Keratinocyte (primary cell): Measurements from ENCODE around the gene CMIP. TPM values are rescaled to one million over a fixed set of nuclear protein-coding genes. Genes with fewer than 3 reads are reported as not detected.

Source experiments
- DNase-seq: peaks from one replicate; pipeline ENCODE4 v3.0.0-alpha.2; 2011; ENCODE audit warnings: low read depth, missing footprints, low spot score
- FAIRE-seq: peaks from 2 replicates; lab custom pipeline; 2011; peaks lifted over from hg19 to GRCh38; lab: Jason Lieb, UNC
- H2AFZ ChIP-seq: 2 replicates; pipeline ENCODE4 v1.6.0; 2012; ENCODE audit warnings: low read length, control low read depth, inconsistent platforms; ENCODE audit not compliant: control insufficient read depth
- H3K27ac ChIP-seq: 2 replicates; pipeline ENCODE4 v1.5.1; 2011; ENCODE audit warnings: low read length; ENCODE audit not compliant: control insufficient read depth, insufficient read depth
- H3K27me3 ChIP-seq: 3 replicates; pipeline ENCODE4 v1.6.0; 2011; ENCODE audit warnings: low read length; ENCODE audit not compliant: control insufficient read depth, insufficient read depth; ENCODE audit errors: extremely low read depth
- H3K36me3 ChIP-seq, 2 experiments: 2 replicates in 1 of 2; 3 replicates in 1 of 2; pipeline ENCODE4 v1.5.1; 2011; ENCODE audit warnings: low read length in 2 of 2, mild to moderate bottlenecking in 1 of 2; ENCODE audit not compliant: control insufficient read depth in 2 of 2, insufficient read depth in 2 of 2; ENCODE audit errors: extremely low read depth in 1 of 2
- H3K4me1 ChIP-seq: 3 replicates; pipeline ENCODE4 v1.5.1; 2011; ENCODE audit warnings: low read length; ENCODE audit not compliant: control insufficient read depth, insufficient read depth; ENCODE audit errors: extremely low read depth
- H3K4me2 ChIP-seq: 3 replicates; pipeline ENCODE4 v1.6.0; 2011; ENCODE audit warnings: low read depth, low read length; ENCODE audit not compliant: control insufficient read depth, insufficient read depth; ENCODE audit errors: extremely low read depth
- H3K4me3 ChIP-seq, 3 experiments: fragments of 200-600 bp in 1 of 3; sonication (generic) in 1 of 3; 2 replicates in 2 of 3; 3 replicates in 1 of 3; pipeline ENCODE4 v1.5.1; 2011 to 2016; ENCODE audit warnings: low read length in 3 of 3, mild to moderate bottlenecking in 3 of 3, control low read depth in 2 of 3, inconsistent platforms in 1 of 3, low read depth in 1 of 3, mixed read lengths in 1 of 3, mixed run types in 1 of 3, moderate library complexity in 1 of 3; ENCODE audit not compliant: control insufficient read depth in 2 of 3, insufficient read depth in 2 of 3; ENCODE audit errors: extremely low read depth in 1 of 3
- H3K79me2 ChIP-seq: 2 replicates; pipeline ENCODE4 v1.6.0; 2012; ENCODE audit warnings: low read length; ENCODE audit not compliant: control insufficient read depth, insufficient read depth
- H3K9ac ChIP-seq: 3 replicates; pipeline ENCODE4 v1.6.0; 2011; ENCODE audit warnings: low read length; ENCODE audit not compliant: control insufficient read depth, insufficient read depth; ENCODE audit errors: extremely low read depth
- H3K9me1 ChIP-seq: 3 replicates; pipeline ENCODE4 v1.6.0; 2011; ENCODE audit warnings: low read length; ENCODE audit not compliant: control insufficient read depth, insufficient read depth; ENCODE audit errors: extremely low read depth
- H3K9me3 ChIP-seq: 2 replicates; pipeline ENCODE4 v1.5.1; 2012; ENCODE audit warnings: low read depth, low read length; ENCODE audit not compliant: control insufficient read depth
- H4K20me1 ChIP-seq: 3 replicates; pipeline ENCODE4 v1.6.0; 2011; ENCODE audit warnings: low read length; ENCODE audit not compliant: control insufficient read depth, insufficient read depth; ENCODE audit errors: extremely low read depth
- EZH2 ChIP-seq: IDR thresholded peaks from one replicate; pipeline ENCODE4 v1.6.1; 2012; ENCODE audit warnings: inconsistent platforms, mild to moderate bottlenecking, low read length, moderate library complexity
- dilution Hi-C: fragments of 300-500 bp; cut with MboI; formaldehyde crosslinking; loops from one replicate; pipeline ENCODE4 v1.7.0; 2020; ENCODE audit warnings: low sequenced_read_pairs; ENCODE audit not compliant: extremely low pct_ligation_motif_present
- polyA plus RNA-seq, 5 experiments: library from polyadenylated mRNA; depleted of rRNA in 3 of 5; stranded (reverse) in 3 of 5; stranded (forward) in 1 of 5; unstranded in 1 of 5; fragments of >200 nt; gene quantifications; 1 replicate in 1 of 5; 2 replicates in 3 of 5; 3 replicates in 1 of 5; pipeline versions ENCODE4 v1.2.1 to v1.2.3, GENCODE V29; 2011 to 2012; ENCODE audit warnings: missing spikeins in 2 of 5, low read depth in 1 of 5, low replicate concordance in 1 of 5
- TF ChIP-seq, protein P1 (sequence below), 3 experiments: IDR thresholded peaks in 1 of 3; conservative IDR thresholded peaks in 1 of 3; optimal IDR thresholded peaks in 1 of 3; 2 replicates in 2 of 3; 3 replicates in 1 of 3; pipeline versions ENCODE3 to v1.5.1; 2011; ENCODE audit warnings: low read length in 3 of 3, mild to moderate bottlenecking in 3 of 3, moderate library complexity in 2 of 3, control low read depth in 1 of 3, inconsistent platforms in 1 of 3; ENCODE audit not compliant: insufficient read depth in 2 of 3; ENCODE audit errors: extremely low read depth in 1 of 3

Gene CMIP
- polyA plus RNA-seq, 1 donor (not counting 4 experiments of a cell fraction or from before 2014, with no cell fraction given) = 5.0 TPM

DNA sequence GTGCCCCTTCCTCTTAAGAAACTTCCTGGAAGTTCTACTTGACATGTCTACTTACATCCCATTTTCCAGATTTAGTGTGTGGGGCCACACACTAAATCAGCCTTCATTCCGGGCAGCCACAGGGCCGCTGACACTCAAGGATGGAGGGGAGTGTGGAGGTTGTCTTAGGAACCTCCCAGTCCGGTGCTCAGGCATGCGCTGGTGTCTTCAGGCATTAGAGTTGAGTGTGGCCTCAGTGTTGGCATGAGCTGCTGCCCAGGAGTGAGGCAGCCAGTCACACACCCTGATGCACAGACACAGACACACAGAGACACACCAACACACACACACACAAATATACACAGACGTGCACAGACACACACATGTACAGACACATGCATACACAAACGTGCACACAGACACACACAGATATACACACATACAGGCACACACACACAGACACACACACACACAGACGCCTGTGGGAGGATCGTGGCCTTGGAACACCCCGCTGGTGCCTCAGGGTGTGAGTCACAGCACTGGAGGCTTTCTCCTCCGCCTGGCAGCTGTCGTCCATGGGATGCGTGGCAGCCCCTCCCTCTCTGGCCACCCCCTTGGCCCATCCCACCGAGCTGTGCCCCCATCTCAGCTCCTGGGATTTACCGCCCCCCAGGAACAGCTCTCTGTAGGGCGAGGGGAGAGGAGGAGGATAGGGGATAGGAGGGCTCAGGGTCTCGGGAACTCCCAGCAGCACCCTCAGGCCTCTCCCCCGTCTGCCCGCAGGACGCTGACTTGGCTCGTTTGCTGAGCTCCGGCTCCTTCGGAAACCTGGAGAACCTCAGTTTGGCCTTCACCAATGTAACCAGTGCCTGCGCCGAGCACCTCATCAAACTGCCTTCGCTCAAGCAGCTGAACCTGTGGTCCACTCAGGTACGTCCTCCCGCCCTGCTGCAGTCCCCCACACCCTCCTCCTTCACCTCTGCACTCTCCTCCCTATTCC lies 258.9 kb downstream of the CMIP start:
- TF ChIP-seq, protein P1, sequence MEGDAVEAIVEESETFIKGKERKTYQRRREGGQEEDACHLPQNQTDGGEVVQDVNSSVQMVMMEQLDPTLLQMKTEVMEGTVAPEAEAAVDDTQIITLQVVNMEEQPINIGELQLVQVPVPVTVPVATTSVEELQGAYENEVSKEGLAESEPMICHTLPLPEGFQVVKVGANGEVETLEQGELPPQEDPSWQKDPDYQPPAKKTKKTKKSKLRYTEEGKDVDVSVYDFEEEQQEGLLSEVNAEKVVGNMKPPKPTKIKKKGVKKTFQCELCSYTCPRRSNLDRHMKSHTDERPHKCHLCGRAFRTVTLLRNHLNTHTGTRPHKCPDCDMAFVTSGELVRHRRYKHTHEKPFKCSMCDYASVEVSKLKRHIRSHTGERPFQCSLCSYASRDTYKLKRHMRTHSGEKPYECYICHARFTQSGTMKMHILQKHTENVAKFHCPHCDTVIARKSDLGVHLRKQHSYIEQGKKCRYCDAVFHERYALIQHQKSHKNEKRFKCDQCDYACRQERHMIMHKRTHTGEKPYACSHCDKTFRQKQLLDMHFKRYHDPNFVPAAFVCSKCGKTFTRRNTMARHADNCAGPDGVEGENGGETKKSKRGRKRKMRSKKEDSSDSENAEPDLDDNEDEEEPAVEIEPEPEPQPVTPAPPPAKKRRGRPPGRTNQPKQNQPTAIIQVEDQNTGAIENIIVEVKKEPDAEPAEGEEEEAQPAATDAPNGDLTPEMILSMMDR (optimal IDR thresholded peaks at IDR 0.05 in 1 of 3, IDR thresholded peaks at IDR 0.05 in 1 of 3, conservative IDR thresholded peaks at IDR 0.05 in 1 of 3; ENCODE audit: extremely low read depth in 1 of 3, insufficient read depth in 2 of 3, low read length in 3 of 3) = no peak
- no peak for TF ChIP-seq EZH2
- no peak overlapping the region for H3K27ac ChIP-seq
- peaks cover 10% of the 10 kb centered on the region for H3K4me1 ChIP-seq
- no peak overlapping the region for H3K4me2 ChIP-seq
- peaks cover 4% of the 10 kb centered on the region for H4K20me1 ChIP-seq
- DNase-seq (no peak), FAIRE-seq (peak; percentile 62)
- H3K9ac ChIP-seq = no peak overlapping the region
- H3K9me3 ChIP-seq = no peaks in the 10 kb centered on the region
- no peaks in the 10 kb centered on the region for H3K27me3 ChIP-seq
- H3K36me3 ChIP-seq = peaks cover 40 to 63% of the 10 kb centered on the region in 2 experiments
- no peaks in the 10 kb centered on the region for H3K9me1 ChIP-seq
- no peak overlapping the region for H2AFZ ChIP-seq
- H3K4me3 ChIP-seq = no peak overlapping the region
- dilution Hi-C loops = no loop called here
- H3K79me2 ChIP-seq = no peaks in the 10 kb centered on the region

DNA sequence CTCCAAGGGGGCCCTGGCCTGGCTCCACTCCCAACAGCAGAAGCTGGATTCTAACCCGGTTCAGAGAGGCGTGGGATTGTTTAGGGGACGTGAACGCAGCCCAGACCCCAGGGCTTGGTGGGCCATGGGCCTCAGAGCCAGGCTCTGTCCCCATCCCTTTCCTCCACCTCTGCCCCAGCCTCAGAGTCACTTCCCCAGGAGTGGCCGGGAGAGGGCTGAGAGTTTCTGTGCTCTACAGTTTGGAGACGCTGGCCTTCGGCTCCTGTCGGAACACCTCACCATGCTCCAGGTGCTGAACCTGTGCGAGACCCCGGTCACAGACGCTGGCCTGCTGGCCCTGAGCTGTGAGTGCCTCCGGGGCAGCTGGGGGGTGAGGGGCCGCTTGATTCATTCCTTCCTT lies 260.7 kb downstream of the CMIP start:
- no peaks in the 10 kb centered on the region for H3K9me1 ChIP-seq
- no peaks in the 10 kb centered on the region for H3K27me3 ChIP-seq
- H3K9me3 ChIP-seq = no peaks in the 10 kb centered on the region
- H3K4me2 ChIP-seq = no peak overlapping the region
- no peak overlapping the region for H3K4me3 ChIP-seq
- H3K27ac ChIP-seq = no peak overlapping the region
- TF ChIP-seq, protein P1 (optimal IDR thresholded peaks at IDR 0.05 in 1 of 3, IDR thresholded peaks at IDR 0.05 in 1 of 3, conservative IDR thresholded peaks at IDR 0.05 in 1 of 3; ENCODE audit: extremely low read depth in 1 of 3, insufficient read depth in 2 of 3, low read length in 3 of 3) = no peak
- TF ChIP-seq EZH2 = no peak
- H3K79me2 ChIP-seq = no peaks in the 10 kb centered on the region
- FAIRE-seq (no peak), DNase-seq (no peak)
- no peak overlapping the region for H3K9ac ChIP-seq
- peaks cover 35 to 58% of the 10 kb centered on the region in 2 experiments for H3K36me3 ChIP-seq
- dilution Hi-C loops = no loop called here
- peaks cover 10% of the 10 kb centered on the region for H3K4me1 ChIP-seq
- H2AFZ ChIP-seq = no peak overlapping the region
- peaks cover under 1% of the 10 kb centered on the region for H4K20me1 ChIP-seq
